BLaER1 (cell line): ENCODE data around the gene SCARB1.
A peak's percentile ranks its signal among the peaks of the same experiment; 100 is the strongest.

Experiments
- H3K27ac ChIP-seq: shearing (Covaris generic); formaldehyde crosslinking; 2 replicates; pipeline ENCODE4 v1.8.1; 2022
- H3K27me3 ChIP-seq: shearing (Covaris generic); formaldehyde crosslinking; 2 replicates; pipeline ENCODE4 v1.8.1; 2022
- H3K36me3 ChIP-seq: shearing (Covaris generic); formaldehyde crosslinking; 2 replicates; pipeline ENCODE4 v1.8.1; 2022
- H3K4me1 ChIP-seq: shearing (Covaris generic); formaldehyde crosslinking; 2 replicates; pipeline ENCODE4 v1.8.1; 2022
- H3K4me2 ChIP-seq: shearing (Covaris generic); formaldehyde crosslinking; 2 replicates; pipeline ENCODE4 v1.8.1; 2022
- H3K4me3 ChIP-seq: shearing (Covaris generic); formaldehyde crosslinking; 2 replicates; pipeline ENCODE4 v1.8.1; 2022
- H3K9ac ChIP-seq: shearing (Covaris generic); formaldehyde crosslinking; 2 replicates; pipeline ENCODE4 v1.8.1; 2022
- H3K9me3 ChIP-seq: shearing (Covaris generic); formaldehyde crosslinking; 2 replicates; pipeline ENCODE4 v1.8.1; 2022
- H4K20me1 ChIP-seq: shearing (Covaris generic); formaldehyde crosslinking; 2 replicates; pipeline ENCODE4 v1.8.1; 2022
- Cebpa-rat ChIP-seq: shearing (Covaris generic); IDR thresholded peaks from 2 replicates; pipeline ENCODE4 v1.8.1; 2022

SCARB1 gene

DNA sequence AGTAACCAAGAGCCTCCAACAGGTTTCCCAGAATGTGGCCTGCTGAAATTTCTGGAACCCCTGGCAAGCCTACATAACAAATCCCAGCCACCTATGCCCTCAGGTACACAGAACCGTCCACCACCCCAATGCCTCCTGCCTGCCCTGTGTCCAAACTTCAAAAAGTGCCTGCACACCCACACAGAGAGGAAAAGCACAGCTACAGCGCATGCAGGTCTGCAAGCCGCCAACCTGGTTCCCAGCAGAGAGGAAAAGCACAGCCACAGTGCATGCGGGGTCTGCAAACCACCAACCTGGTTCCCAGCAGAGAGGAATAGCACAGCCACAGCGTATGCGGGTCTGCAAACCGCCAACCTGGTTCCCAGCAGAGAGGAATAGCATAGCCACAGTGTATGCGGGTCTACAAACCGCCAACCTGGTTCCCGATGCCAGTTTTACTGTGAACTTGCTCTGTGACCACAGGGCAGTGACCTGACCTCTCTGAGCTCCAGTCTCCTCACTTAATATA, 113.5 kb downstream of the SCARB1 start:
- Histone ChIP-seq H3K9ac (no peak overlapping the region), H3K27me3 (no peaks in the 10 kb centered on the region), H3K4me3 (no peak overlapping the region), H3K4me1 (peaks cover 83% of the 10 kb centered on the region), H3K36me3 (no peaks in the 10 kb centered on the region), H4K20me1 (no peaks in the 10 kb centered on the region), H3K27ac (no peak overlapping the region), H3K9me3 (peaks cover 5% of the 10 kb centered on the region), H3K4me2 (no peak overlapping the region)
- no peak for TF ChIP-seq Cebpa-rat

- Histone ChIP-seq H3K27ac (no peak overlapping the region), H3K9ac (no peak overlapping the region), H3K36me3 (no peaks in the 10 kb centered on the region), H3K4me3 (no peak overlapping the region), H3K27me3 (no peaks in the 10 kb centered on the region), H4K20me1 (no peaks in the 10 kb centered on the region), H3K9me3 (peaks cover 5% of the 10 kb centered on the region), H3K4me1 (peaks cover 80% of the 10 kb centered on the region), H3K4me2 (no peak overlapping the region)
- TF ChIP-seq Cebpa-rat: no peak
Measured at GRCh38 chr12:124749725-124750124, 113.9 kb downstream of the SCARB1 start.

- no peak overlapping the region for H3K27ac ChIP-seq
- no peak overlapping the region for H3K9ac ChIP-seq
Measured at GRCh38 chr12:124747426-124748161, 116.1 kb downstream of the SCARB1 start.

GRCh38 chr12:124746649-124747425, 116.8 kb downstream of the SCARB1 start:
- no peaks in the 10 kb centered on the region for H3K27me3 ChIP-seq
- no peak for TF ChIP-seq Cebpa-rat
- H4K20me1 ChIP-seq: no peaks in the 10 kb centered on the region
- no peak overlapping the region for H3K9ac ChIP-seq
- peak overlapping the region; percentile 60; the same call in 1 of the 2 replicates for H3K27ac ChIP-seq
- H3K4me2 ChIP-seq: peak overlapping the region; percentile 66
- no peaks in the 10 kb centered on the region for H3K9me3 ChIP-seq
- no peak overlapping the region for H3K4me3 ChIP-seq
- H3K36me3 ChIP-seq: no peaks in the 10 kb centered on the region
- peaks cover 65% of the 10 kb centered on the region for H3K4me1 ChIP-seq

More at GRCh38 chr12:124747426-124748161, 116.1 kb downstream of the SCARB1 start:
- H3K4me1 ChIP-seq: peaks cover 65% of the 10 kb centered on the region
- H3K36me3 ChIP-seq: no peaks in the 10 kb centered on the region
- H3K9me3 ChIP-seq: no peaks in the 10 kb centered on the region
- no peaks in the 10 kb centered on the region for H4K20me1 ChIP-seq
- peak overlapping the region; percentile 66 for H3K4me2 ChIP-seq
- no peak for TF ChIP-seq Cebpa-rat
- H3K27me3 ChIP-seq: no peaks in the 10 kb centered on the region
- H3K4me3 ChIP-seq: no peak overlapping the region

DNA sequence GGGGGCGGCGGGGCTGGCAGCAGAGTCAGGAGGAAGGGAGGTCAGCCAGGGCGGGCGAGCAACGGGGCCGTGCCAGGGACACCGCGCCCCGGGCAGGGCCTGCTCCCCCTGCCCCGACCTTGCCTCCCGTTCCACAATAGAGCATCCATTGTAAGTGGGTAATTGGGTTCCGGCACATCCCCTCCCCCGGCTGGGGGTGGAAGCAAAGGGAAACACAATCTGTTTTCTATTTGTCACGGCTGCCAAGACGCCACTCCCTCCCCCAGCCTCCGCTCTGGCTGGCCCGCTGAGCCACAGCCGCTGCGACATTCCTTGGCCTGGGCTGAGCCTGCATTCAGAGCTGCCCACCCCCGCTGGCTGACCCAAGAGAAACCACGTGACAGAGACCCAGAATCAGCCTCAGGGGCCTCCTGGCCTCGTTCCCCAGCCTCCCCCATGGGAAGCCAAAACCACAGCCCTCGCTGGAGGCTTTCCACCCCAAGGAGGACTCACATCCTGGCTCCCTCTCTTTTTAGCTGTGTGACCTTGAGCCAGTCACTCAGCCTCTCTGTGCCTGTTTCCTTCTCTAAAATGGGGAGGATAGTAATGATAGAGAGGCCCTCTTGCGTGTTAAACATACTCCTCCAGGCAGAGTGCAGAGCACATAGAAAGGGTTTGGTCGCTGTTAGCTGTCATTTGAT, 117.6 kb downstream of the SCARB1 start:
- no peaks in the 10 kb centered on the region for H3K27me3 ChIP-seq
- H3K4me3 ChIP-seq: 0 out of 2 replicates have a peak overlapping the region, but pooled peaks have one; percentile 13
- peak overlapping the region; percentile 60; the same call in 1 of the 2 replicates for H3K27ac ChIP-seq
- no peaks in the 10 kb centered on the region for H3K36me3 ChIP-seq
- peak overlapping the region; percentile 66 for H3K4me2 ChIP-seq
- no peaks in the 10 kb centered on the region for H4K20me1 ChIP-seq
- H3K9me3 ChIP-seq: no peaks in the 10 kb centered on the region
- no peak overlapping the region; the same call in 1 of the 2 replicates for H3K9ac ChIP-seq
- peaks cover 63% of the 10 kb centered on the region for H3K4me1 ChIP-seq
- TF ChIP-seq Cebpa-rat: no peak

GRCh38 chr12:124745465-124745890, 118.2 kb downstream of the SCARB1 start:
- no peaks in the 10 kb centered on the region for H3K36me3 ChIP-seq
- H3K4me2 ChIP-seq: peak overlapping the region; percentile 66
- no peaks in the 10 kb centered on the region for H3K9me3 ChIP-seq
- peak overlapping the region; percentile 60; the same call in 1 of the 2 replicates for H3K27ac ChIP-seq
- H3K9ac ChIP-seq: no peak overlapping the region; the same call in 1 of the 2 replicates
- H3K27me3 ChIP-seq: no peaks in the 10 kb centered on the region
- H3K4me3 ChIP-seq: 0 out of 2 replicates have a peak overlapping the region, but pooled peaks have one; percentile 13
- no peak for TF ChIP-seq Cebpa-rat
- peaks cover 63% of the 10 kb centered on the region for H3K4me1 ChIP-seq
- H4K20me1 ChIP-seq: no peaks in the 10 kb centered on the region

DNA sequence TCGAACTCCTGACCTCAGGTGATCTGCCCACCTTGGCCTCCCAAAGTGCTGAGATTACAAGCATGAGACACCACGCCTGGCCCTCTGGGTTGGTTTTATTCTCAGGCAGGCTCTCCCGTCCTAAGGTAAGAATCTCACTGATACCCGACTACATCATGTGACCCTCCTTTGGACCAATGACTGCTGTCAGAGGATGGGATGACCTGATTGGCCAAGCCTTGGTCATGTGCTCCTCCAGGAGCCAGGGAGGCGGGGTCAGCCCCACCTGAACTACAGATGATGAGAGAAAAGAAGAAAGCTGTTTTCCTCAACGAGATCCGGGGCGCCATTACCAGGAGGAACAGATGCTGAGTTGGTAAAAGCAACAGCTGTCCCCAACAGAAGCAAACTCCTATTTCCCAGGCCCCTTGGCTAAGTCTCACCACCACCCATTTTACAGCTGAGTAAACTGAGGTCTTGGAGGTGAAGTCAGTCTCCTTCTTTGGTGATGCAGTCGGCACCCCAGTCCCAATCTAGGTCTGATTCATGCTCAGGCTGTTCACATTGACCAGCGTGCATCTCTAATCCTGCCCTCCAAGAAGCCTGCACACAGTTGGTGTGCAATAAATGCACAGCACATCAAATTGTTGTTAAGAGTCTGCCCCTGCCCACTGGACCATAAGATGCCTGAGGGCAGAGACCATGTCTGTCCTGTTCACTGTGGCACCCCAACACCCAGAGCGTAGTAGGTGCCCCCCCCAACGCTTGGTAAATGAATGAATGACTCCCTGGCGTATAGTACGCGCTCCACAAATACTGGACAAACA, 118.8 kb downstream of the SCARB1 start:
- Histone ChIP-seq H3K4me1 (peaks cover 61% of the 10 kb centered on the region), H3K4me2 (0 out of 2 replicates have a peak overlapping the region, but pooled peaks have one; percentile 66)
- TF ChIP-seq Cebpa-rat: no peak

DNA sequence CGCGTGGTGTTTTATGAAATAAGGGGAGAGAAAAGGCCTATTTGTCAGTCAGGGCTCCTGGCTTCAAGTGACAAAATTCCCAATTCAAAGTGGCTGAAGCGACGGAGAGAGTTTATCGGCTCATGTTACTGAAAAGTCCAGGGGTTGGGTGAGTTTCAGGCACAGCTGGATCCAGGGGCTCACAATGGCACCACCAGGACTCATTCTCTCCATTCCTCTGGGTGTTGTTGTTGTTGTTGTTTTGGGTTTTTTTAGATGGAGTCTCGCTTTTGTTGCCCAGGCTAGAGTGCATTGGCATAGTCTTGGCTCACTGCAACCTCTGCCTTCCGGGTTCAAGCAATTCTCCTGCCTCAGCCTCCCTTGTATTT, 119.4 kb downstream of the SCARB1 start:
- no peaks in the 10 kb centered on the region for H3K27me3 ChIP-seq
- H3K4me1 ChIP-seq: peaks cover 64% of the 10 kb centered on the region
- no peak overlapping the region for H3K27ac ChIP-seq
- no peak overlapping the region for H3K4me2 ChIP-seq
- H3K9ac ChIP-seq: no peak overlapping the region
- no peak for TF ChIP-seq Cebpa-rat
- no peaks in the 10 kb centered on the region for H4K20me1 ChIP-seq
- no peaks in the 10 kb centered on the region for H3K9me3 ChIP-seq
- no peaks in the 10 kb centered on the region for H3K36me3 ChIP-seq
- no peak overlapping the region for H3K4me3 ChIP-seq

More for the DNA sequence above, 118.8 kb downstream of the SCARB1 start:
- no peaks in the 10 kb centered on the region for H3K9me3 ChIP-seq
- H3K27me3 ChIP-seq: no peaks in the 10 kb centered on the region
- H3K27ac ChIP-seq: no peak overlapping the region
- no peaks in the 10 kb centered on the region for H4K20me1 ChIP-seq
- no peak overlapping the region for H3K4me3 ChIP-seq
- H3K36me3 ChIP-seq: no peaks in the 10 kb centered on the region
- no peak overlapping the region for H3K9ac ChIP-seq
